ENCODE data around the gene DCAKD. TPM values are rescaled to one million over a fixed set of nuclear protein-coding genes. Genes with fewer than 3 reads are reported as not detected.

Gene DCAKD
- total RNA-seq, 2 experiments from 2014 or later = 29.4 to 34.3 TPM

DNA sequence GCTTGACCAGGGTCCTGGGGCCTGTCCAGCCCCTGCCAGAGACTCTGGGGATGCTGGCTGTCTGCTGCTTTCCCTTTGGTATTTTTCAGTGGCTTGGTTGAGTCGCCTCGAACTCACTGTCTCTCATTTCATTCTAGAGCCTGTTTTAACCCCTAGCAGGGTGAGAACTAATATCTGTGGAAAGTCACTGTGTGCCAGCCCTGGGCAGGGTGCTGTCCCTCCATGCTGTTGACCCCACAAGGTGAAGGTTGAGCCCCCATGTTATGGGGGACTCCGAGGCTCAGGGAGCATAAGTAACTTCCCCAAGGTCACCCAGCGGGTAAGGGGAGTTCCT, 33.0 kb downstream of the DCAKD start:
- CTCF ChIA-PET = interaction anchor here (2.6 to 6.3 kb wide), 3 partner anchors 81 to 241 kb away, joined by 12 to 73 read pairs (median 53); no protein-coding TSS in a partner anchor
- Mint-ChIP-seq H3K4me3 (peak overlapping the region; percentile 71), H3K27me3 (peaks cover 41% of the 10 kb centered on the region), H3K36me3 (no peaks in the 10 kb centered on the region), H3K9me3 (ENCODE audit: low read depth) (no peaks in the 10 kb centered on the region), H3K4me1 (peaks cover 15% of the 10 kb centered on the region), H3K27ac (no peak overlapping the region)
- DNase-seq = no peak
- ATAC-seq = no peak

DNA sequence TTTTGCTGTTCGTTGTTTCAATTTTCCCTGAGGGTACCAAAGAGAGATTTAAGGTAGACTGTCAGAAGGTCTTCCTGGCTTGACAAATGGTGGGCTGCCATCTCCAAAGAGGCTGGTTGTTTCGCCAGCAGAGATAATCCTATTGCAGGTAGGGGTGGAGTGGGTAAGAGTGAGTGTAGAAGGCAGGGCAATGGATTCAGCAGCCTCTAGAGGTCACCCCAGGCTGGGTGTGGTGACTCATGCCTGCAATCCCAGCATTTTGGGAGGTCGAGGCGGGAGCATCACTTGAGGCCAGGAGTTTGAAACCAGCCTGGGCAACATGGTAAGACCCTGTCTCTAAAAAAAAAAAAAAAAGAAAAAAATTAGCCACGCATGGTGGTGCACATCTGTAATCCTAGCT, 34.6 kb downstream of the DCAKD start:
- CTCF ChIA-PET = interaction anchor here (0.9 kb wide), 1 partner anchor 96 kb away, joined by 3 read pairs; no protein-coding TSS in a partner anchor
- H3K27ac Mint-ChIP-seq = no peak overlapping the region
- no peak overlapping the region for H3K4me3 Mint-ChIP-seq

DNA sequence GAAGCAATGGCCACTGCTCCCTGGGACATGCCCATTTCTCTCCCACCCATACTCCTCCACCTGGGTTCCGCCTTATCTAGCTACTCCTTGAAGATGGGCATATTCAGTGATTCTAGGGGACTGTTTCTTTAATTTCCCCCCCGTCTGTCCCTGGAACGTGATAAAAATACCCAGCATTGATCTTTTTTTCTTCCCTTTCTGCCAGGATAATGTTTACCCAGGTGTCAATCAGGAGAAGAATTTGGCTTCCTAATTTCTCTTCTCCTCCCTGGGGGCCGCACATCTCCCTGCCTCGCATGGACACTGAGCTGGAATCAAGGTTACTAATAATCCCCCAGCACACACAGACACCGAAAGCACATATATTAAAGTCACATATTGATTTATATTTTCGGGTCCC, 35.2 kb downstream of the DCAKD start:
- CTCF ChIA-PET = no interaction called here
- Mint-ChIP-seq H3K4me1 (peaks cover 10% of the 10 kb centered on the region), H3K4me3 (no peak overlapping the region), H3K9me3 (ENCODE audit: low read depth) (no peaks in the 10 kb centered on the region), H3K27ac (no peak overlapping the region), H3K27me3 (peaks cover 37% of the 10 kb centered on the region), H3K36me3 (no peaks in the 10 kb centered on the region)
- no peak for ATAC-seq
- no peak for DNase-seq

More for the DNA sequence above, 34.6 kb downstream of the DCAKD start:
- ATAC-seq (no peak), DNase-seq (no peak)
- H3K27me3 Mint-ChIP-seq = peaks cover 41% of the 10 kb centered on the region
- no peaks in the 10 kb centered on the region for H3K9me3 Mint-ChIP-seq (ENCODE audit: low read depth)
- H3K36me3 Mint-ChIP-seq = no peaks in the 10 kb centered on the region
- H3K4me1 Mint-ChIP-seq = peaks cover 15% of the 10 kb centered on the region

DNA sequence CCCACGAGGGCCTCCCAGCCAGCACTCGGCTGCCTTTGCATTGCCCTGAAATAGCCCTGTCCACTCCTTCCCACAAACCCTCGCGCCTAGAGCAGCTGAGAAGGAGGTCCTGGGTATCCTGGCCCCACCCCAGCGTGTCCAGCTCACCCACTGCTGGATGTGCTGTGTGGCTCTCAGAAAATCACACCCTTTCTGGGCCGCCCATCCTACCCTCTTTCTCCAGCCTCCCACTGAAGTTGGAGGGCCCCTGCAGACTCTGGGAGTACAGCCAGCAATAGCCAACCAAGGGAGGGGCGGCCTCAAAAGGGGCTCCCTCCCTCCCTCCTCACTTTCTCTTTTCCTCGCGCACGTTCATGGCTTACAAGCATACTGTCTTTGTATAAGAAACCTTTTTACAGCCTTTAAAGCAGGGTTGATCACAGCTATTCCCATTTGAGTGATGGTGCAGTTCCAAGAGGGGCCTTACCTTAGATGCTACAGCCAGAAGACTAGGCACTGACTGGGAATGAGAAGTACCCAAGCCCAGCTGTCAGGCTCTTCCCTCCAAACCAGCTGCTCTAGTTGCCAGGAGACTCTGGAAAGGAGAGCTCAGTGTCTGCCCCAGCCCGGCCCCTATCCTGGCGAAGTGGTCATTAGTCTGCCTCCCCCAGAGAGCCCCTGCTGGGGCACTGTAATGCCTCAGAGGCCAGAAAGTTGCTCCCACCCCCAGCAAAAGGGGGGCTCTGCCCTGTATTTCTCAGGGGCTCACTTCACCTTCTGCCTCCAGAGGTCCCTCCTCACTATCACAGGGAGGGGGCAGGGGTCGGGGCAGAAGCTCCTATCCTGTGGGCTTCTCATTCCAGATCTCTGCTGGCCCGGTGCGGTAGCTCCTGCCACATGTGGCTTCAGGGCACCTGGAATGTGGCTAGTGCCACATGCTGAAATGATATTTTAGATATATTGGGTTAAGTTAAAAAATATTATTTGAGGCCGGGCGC, 38.1 kb downstream of the DCAKD start:
- DNase-seq = no peak
- peaks cover 16% of the 10 kb centered on the region for H3K27me3 Mint-ChIP-seq
- H3K4me1 Mint-ChIP-seq = peaks cover under 1% of the 10 kb centered on the region
- no peak overlapping the region for H3K4me3 Mint-ChIP-seq
- no peak overlapping the region for H3K27ac Mint-ChIP-seq
- H3K9me3 Mint-ChIP-seq (ENCODE audit: low read depth) = no peaks in the 10 kb centered on the region
- no peak for ATAC-seq
- H3K36me3 Mint-ChIP-seq = no peaks in the 10 kb centered on the region
- CTCF ChIA-PET = interaction anchor here (0.8 to 4.9 kb wide), 4 partner anchors 9 to 234 kb away, joined by 3 to 33 read pairs (median 6); partner anchors contain the start of gene ACBD4

DNA sequence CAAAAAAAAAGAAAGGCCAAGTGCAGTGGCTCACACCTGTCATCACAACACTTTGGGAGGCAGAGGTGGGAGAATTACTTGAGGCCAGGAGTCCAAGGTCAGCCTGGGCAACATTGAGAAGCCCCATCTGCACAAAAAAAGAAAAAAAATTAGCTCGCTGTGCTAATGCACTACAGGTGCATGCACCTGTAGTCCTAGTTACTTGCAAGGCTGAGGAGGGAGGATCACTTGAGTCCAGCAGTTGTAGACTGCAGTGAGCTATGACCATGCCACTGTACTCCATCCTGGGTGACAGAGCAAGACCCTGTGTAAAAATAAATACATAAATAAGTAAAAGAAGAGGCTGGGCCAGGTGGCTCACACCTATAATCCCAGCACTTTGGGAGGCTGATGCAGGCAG, 39.7 kb downstream of the DCAKD start:
- H3K27me3 Mint-ChIP-seq = peaks cover 9% of the 10 kb centered on the region
- no peak overlapping the region for H3K4me3 Mint-ChIP-seq
- peaks cover 5% of the 10 kb centered on the region for H3K4me1 Mint-ChIP-seq
- H3K36me3 Mint-ChIP-seq = no peaks in the 10 kb centered on the region
- no peak overlapping the region for H3K27ac Mint-ChIP-seq
- DNase-seq (no peak), ATAC-seq (no peak)
- H3K9me3 Mint-ChIP-seq (ENCODE audit: low read depth) = no peaks in the 10 kb centered on the region
- CTCF ChIA-PET = interaction anchor here (0.6 to 4.9 kb wide), 3 partner anchors 10 to 124 kb away, joined by 3 to 33 read pairs (median 3); partner anchors contain the start of gene ACBD4

DNA sequence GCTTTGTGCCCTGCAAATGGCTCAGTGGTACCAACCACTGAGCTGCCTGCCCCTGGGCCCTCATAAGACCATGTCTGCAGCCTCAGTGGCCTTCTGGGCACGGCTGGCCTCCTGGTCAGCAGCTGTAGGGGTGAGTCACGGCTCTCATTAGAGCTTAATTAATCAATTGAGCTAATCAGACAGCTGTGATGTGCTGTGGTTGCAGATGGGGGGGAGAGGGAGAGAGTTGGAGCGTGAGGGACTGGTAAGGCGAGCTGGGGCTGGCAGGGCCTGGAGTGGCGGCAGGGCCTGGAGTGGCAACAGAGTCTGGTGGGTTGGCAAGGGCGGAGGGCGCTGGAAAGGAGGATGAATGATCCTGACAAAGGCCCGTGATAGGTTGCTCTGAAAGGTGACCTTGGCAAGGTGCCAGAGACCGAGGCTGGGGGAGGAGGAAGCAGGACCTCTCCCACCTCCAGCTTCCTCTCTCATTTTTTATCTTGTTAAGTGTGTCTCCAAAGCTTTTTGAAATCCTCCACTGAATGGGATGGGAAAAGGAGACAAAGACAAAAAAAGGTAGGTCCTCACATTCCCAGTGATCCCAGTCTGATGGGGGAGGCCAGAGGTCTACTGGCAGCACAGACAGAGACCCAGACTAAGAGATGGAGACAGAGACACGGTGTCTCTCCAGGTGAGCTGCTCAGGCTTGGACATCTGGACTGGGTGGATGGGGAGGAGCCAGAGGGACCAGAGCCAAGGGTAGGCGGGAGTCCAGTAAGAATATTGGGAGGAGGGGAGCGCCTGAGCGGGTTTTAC, 41.6 kb downstream of the DCAKD start:
- H3K27me3 Mint-ChIP-seq = peaks cover 7% of the 10 kb centered on the region
- ATAC-seq (no peak), DNase-seq (no peak)
- peaks cover 5% of the 10 kb centered on the region for H3K4me1 Mint-ChIP-seq
- H3K4me3 Mint-ChIP-seq = no peak overlapping the region
- no peak overlapping the region for H3K27ac Mint-ChIP-seq
- H3K9me3 Mint-ChIP-seq (ENCODE audit: low read depth) = no peaks in the 10 kb centered on the region
- CTCF ChIA-PET = interaction anchor here (1.2 to 4.9 kb wide), 2 partner anchors 12 to 18 kb away, joined by 4 to 33 read pairs; no protein-coding TSS in a partner anchor
- H3K36me3 Mint-ChIP-seq = no peaks in the 10 kb centered on the region

DNA sequence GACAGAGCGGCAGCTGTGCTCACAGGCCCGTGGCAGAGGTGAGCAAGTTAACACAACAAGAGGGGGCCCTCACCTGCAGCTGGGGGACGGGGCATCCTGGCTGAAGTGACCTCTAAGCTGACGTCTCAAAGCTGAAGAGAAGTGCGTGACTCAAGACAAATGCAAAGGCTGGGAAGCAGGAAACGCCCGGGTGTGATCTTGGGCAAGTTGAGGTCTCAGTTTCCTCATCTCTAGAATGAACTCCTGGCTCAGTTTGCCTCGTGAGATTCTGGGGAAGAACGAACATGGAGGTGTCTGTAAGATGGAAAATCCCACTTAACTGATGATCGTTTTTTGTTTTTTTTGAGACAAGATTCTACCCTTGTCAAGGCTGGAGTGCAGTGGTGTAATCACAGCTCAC, 43.2 kb downstream of the DCAKD start:
- CTCF ChIA-PET = no interaction called here
- DNase-seq (no peak), ATAC-seq (no peak)
- Mint-ChIP-seq H3K27me3 (peaks cover 19% of the 10 kb centered on the region), H3K27ac (no peak overlapping the region), H3K36me3 (no peaks in the 10 kb centered on the region), H3K9me3 (ENCODE audit: low read depth) (no peaks in the 10 kb centered on the region), H3K4me1 (peaks cover 5% of the 10 kb centered on the region), H3K4me3 (no peak overlapping the region)

DNA sequence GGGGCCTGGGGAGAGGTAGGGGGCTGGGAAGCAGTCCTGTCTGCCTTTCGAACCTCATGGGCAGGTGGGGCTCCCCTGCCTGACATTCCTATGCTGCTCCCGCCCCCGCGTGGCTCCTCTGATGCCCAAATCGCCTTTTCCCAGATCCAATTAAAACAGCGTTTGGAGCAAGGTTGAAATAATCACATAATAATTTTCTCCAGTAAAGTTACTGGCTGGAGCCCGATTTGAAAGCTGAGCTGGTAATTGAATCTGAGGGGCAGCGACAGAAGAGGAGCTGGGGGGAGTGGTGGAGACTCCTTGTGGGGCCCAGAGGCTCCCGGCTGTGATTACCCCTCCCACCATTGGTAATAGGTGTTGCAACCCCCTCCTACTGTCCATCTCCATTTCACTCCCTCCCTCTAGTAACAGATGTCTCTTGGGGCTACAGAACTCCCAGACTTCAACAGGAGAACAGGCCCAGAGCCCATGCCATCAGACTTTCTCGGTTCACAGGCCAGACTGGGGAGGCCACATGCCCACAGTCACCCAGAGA, 44.4 kb downstream of the DCAKD start:
- no peaks in the 10 kb centered on the region for H3K36me3 Mint-ChIP-seq
- peaks cover 5% of the 10 kb centered on the region for H3K4me1 Mint-ChIP-seq
- CTCF ChIA-PET = no interaction called here
- no peak overlapping the region for H3K27ac Mint-ChIP-seq
- peaks cover 19% of the 10 kb centered on the region for H3K27me3 Mint-ChIP-seq
- no peak overlapping the region for H3K4me3 Mint-ChIP-seq
- H3K9me3 Mint-ChIP-seq (ENCODE audit: low read depth) = no peaks in the 10 kb centered on the region
- DNase-seq (no peak), ATAC-seq (no peak)

DNA sequence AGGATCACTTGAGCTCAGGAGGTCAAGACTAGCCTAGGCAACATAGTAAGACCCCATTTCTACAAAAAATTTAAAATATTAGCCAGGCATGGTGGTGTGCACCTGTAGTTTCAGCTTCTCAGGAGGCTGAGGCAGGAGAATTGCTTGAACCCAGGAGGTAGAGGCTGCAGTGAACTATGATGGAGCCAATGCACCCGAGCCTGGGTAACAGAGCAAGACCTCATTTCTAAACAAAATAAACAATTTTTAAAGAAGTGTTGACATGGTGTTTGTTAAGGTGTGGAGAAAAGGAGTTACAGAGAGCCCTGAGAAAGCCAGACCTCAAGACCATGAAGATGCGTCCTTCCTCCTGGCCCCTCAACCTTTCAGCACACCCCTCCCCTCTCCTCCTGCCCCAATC, 45.7 kb downstream of the DCAKD start:
- CTCF ChIA-PET = no interaction called here
- Mint-ChIP-seq H3K9me3 (ENCODE audit: low read depth) (no peaks in the 10 kb centered on the region), H3K4me3 (no peak overlapping the region), H3K27me3 (peaks cover 19% of the 10 kb centered on the region), H3K36me3 (no peaks in the 10 kb centered on the region), H3K27ac (no peak overlapping the region), H3K4me1 (peaks cover 5% of the 10 kb centered on the region)
- DNase-seq = no peak
- ATAC-seq = no peak

DNA sequence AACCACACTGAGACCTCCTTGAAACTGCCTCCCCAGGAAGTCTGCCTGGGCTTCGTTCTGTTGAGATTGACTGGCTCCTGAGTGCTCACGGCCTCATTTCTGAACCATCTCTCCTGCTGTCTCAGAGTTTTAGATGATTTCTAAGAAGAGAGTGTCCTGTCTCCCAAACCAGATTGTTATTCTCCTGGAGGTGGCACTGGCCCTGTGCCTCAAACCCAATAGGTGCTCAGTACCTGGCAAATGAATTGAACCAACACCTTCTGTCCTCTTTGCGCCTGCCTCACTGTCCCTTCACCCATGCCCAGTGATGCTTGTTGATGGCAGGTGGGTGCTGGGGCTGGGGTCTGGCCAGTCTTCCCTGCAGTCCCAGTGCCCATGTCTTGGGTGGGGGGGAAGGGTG, 47.0 kb downstream of the DCAKD start:
- no peak overlapping the region for H3K27ac Mint-ChIP-seq
- peaks cover 5% of the 10 kb centered on the region for H3K4me1 Mint-ChIP-seq
- H3K4me3 Mint-ChIP-seq = no peak overlapping the region
- DNase-seq (no peak), ATAC-seq (no peak)
- no peaks in the 10 kb centered on the region for H3K9me3 Mint-ChIP-seq (ENCODE audit: low read depth)
- peaks cover 20% of the 10 kb centered on the region for H3K27me3 Mint-ChIP-seq
- CTCF ChIA-PET = interaction anchor here (0.9 kb wide), 1 partner anchor 11 kb away, joined by 3 read pairs; no protein-coding TSS in a partner anchor
- H3K36me3 Mint-ChIP-seq = no peaks in the 10 kb centered on the region

DNA sequence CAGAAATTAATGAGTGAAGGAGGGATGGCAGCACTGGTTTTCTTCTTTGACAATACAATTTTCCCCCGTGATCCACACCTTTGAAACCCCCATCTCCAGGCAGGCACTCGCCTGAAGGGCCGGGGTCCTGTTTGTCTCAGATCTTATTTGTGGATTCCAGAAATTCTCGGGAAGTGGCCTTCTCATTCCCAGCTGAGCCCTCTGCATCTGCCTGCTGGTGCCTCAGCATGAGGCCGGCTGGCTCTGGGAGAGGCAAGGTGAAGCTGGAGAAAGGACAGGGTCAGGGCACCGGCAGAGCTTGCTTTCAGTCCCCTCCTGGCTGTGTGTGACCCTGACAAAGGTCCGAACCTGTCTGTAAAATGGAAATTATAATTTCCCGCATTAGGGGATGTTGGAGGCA, 47.6 kb downstream of the DCAKD start:
- no peaks in the 10 kb centered on the region for H3K9me3 Mint-ChIP-seq (ENCODE audit: low read depth)
- peaks cover 5% of the 10 kb centered on the region for H3K4me1 Mint-ChIP-seq
- no peak for ATAC-seq
- CTCF ChIA-PET = interaction anchor here (0.9 kb wide), 1 partner anchor 11 kb away, joined by 3 read pairs; no protein-coding TSS in a partner anchor
- peaks cover 24% of the 10 kb centered on the region for H3K27me3 Mint-ChIP-seq
- H3K4me3 Mint-ChIP-seq = no peak overlapping the region
- no peaks in the 10 kb centered on the region for H3K36me3 Mint-ChIP-seq
- DNase-seq = no peak
- no peak overlapping the region for H3K27ac Mint-ChIP-seq

DNA sequence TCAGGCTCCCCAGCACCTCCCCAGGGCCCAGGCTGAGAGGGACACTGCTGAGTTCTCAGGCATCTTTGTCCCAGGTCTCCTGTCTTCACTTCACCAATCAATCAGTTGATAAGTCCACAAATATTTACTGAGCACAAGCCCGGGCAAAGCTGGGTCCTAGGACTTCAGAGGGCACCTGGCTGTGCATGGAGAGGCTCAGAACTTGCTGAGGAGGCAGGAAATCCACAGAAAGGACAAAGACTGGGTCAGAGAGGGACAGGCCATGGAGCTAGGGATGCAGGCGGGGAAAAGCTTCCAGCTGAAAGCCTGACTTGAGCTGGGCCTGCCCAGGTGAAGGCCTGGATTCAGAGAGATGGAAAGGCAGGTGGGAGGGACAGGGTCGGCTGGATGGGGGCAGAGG, 50.1 kb downstream of the DCAKD start:
- H3K36me3 Mint-ChIP-seq = no peaks in the 10 kb centered on the region
- H3K9me3 Mint-ChIP-seq (ENCODE audit: low read depth) = no peaks in the 10 kb centered on the region
- ATAC-seq (no peak), DNase-seq (no peak)
- no peak overlapping the region for H3K4me3 Mint-ChIP-seq
- CTCF ChIA-PET = no interaction called here
- H3K27me3 Mint-ChIP-seq = peaks cover 33% of the 10 kb centered on the region
- H3K27ac Mint-ChIP-seq = no peak overlapping the region
- H3K4me1 Mint-ChIP-seq = no peaks in the 10 kb centered on the region

DNA sequence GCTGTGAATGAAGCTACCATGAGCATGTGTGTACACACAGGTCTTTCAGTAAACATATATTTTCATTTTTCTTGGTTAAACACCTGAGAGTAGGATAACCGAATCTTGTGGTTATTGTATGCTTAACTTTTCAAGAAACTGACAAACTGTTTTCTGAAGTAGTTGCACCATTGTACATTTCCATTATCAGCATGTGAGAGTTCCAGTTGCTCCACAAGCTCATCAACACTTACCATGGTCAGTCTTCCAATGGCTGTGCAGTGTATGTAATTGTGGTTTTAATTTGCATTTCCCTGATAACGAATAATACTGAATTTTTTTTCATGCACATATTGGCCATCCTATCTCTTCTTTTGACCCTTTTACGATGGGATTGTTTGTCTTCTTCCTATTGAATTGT, 52.0 kb downstream of the DCAKD start:
- ATAC-seq = no peak
- no peaks in the 10 kb centered on the region for H3K4me1 Mint-ChIP-seq
- H3K4me3 Mint-ChIP-seq = no peak overlapping the region
- no peak overlapping the region for H3K27ac Mint-ChIP-seq
- peaks cover 32% of the 10 kb centered on the region for H3K27me3 Mint-ChIP-seq
- no peaks in the 10 kb centered on the region for H3K36me3 Mint-ChIP-seq
- CTCF ChIA-PET = no interaction called here
- no peak for DNase-seq
- no peaks in the 10 kb centered on the region for H3K9me3 Mint-ChIP-seq (ENCODE audit: low read depth)

Data from activated CD8-positive, alpha-beta memory T cell treated with anti-CD3 and anti-CD28 coated beads, Interleukin-2, amount 10 ng/mL, durations not matched to agents 7 days and 5 days (primary cell).